ENCODE results near the gene TEAD3.

The TEAD3 gene

GRCh38 chr6:35480176-35480575 lies 16.7 kb downstream of the TEAD3 start:
- Histone ChIP-seq H3K4me1 (peaks cover 2% of the 10 kb centered on the region), H3K4me3 (ENCODE audit: low read depth, low read length) (no peak overlapping the region), H3K27ac (no peak overlapping the region), H3K36me3 (ENCODE audit: control insufficient read depth, insufficient read depth, low read length) (no peaks in the 10 kb centered on the region), H3K9ac (no peak overlapping the region), H3K9me3 (ENCODE audit: control insufficient read depth, low read length) (no peaks in the 10 kb centered on the region), H3K79me2 (no peaks in the 10 kb centered on the region), H3K27me3 (ENCODE audit: control insufficient read depth, insufficient read depth, low read length) (no peaks in the 10 kb centered on the region), H2AFZ (no peak overlapping the region), H3K4me2 (ENCODE audit: low read length) (no peak overlapping the region)
- TF ChIP-seq CTCF (IDR thresholded peaks at IDR 0.05) = no peak

DNA sequence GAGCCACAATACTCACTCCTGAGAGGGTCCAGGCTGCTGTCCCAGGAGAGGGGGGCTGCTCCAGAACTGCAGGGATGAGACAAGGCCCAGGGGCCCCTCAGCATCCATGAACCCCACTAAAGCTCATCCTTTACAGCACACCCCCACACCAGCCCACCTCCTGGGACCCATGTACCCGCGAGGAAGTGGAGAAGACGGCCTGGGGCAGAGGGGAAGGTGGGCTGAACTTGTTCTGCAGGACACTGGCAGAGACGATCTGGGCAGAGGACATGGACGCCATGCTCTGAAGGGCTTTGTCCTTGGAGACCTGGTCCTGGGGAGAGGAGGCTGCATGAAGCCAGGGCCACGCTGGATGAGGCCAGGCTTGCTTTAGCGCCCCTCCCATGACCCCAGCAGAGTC lies 18.6 kb downstream of the TEAD3 start:
- no peaks in the 10 kb centered on the region for H3K27me3 ChIP-seq (ENCODE audit: control insufficient read depth, insufficient read depth, low read length)
- H3K9ac ChIP-seq = no peak overlapping the region
- H3K4me1 ChIP-seq = no peaks in the 10 kb centered on the region
- no peak overlapping the region for H3K27ac ChIP-seq
- H3K36me3 ChIP-seq (ENCODE audit: control insufficient read depth, insufficient read depth, low read length) = no peaks in the 10 kb centered on the region
- no peak for TF ChIP-seq CTCF (IDR thresholded peaks at IDR 0.05)
- H3K79me2 ChIP-seq = no peaks in the 10 kb centered on the region
- H3K9me3 ChIP-seq (ENCODE audit: control insufficient read depth, low read length) = no peaks in the 10 kb centered on the region
- H2AFZ ChIP-seq = no peak overlapping the region
- no peak overlapping the region for H3K4me2 ChIP-seq (ENCODE audit: low read length)
- H3K4me3 ChIP-seq (ENCODE audit: low read depth, low read length) = no peak overlapping the region

DNA sequence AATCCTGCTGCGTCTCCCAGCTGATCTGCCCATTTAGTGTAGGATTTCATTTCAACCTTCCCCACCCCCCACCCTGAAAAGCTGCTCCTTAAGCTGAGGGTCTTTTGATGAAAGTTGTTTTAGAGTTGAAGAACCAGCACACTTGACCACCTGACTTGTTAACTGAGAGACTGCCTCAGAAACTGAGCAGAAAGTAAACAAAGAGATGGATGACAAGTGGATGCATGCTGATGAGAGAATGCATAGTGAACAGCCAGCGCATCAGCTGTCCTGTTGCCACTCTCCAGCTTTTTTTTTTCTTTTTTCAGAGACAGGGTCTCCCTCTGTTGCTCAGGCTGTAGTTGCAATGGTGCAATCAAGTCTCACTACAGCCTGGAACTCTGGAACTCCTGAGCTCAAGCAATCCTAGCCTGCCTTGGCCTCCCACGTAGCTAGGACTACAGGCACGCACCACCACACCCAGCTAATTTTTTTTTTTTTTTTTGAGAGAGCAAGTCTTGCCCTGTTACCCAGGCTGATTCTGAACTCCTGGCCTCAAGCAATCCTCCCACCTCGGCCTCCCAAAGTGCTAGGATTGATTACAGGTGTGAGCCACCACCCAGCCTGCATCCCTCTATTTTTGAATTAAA lies 19.2 kb downstream of the TEAD3 start:
- no peak overlapping the region for H3K9ac ChIP-seq
- no peaks in the 10 kb centered on the region for H3K36me3 ChIP-seq (ENCODE audit: control insufficient read depth, insufficient read depth, low read length)
- H3K4me3 ChIP-seq (ENCODE audit: low read depth, low read length) = no peak overlapping the region
- no peaks in the 10 kb centered on the region for H3K27me3 ChIP-seq (ENCODE audit: control insufficient read depth, insufficient read depth, low read length)
- no peaks in the 10 kb centered on the region for H3K4me1 ChIP-seq
- H3K27ac ChIP-seq = no peak overlapping the region
- no peak overlapping the region for H2AFZ ChIP-seq
- no peak for TF ChIP-seq CTCF (IDR thresholded peaks at IDR 0.05)
- H3K4me2 ChIP-seq (ENCODE audit: low read length) = no peak overlapping the region
- no peaks in the 10 kb centered on the region for H3K9me3 ChIP-seq (ENCODE audit: control insufficient read depth, low read length)
- no peaks in the 10 kb centered on the region for H3K79me2 ChIP-seq

DNA sequence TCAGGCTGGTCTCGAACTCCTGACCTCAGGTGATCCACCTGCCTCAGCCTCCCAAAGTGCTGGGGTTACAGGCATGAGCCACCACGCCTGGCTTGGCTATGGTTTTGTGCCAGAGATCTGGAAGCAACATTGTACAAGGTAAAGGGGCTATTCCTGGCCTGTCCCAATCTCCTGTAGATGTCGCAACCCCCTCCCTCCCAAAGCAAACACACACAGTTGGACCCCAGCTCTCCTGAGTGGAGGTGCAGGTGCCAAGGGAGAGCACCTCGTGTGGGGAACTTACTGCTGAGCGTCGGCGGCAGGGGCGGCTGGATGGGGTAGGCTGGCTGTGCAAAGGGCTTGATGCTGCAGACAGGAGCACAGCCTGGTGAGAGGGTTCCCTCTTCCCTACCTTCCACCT lies 19.9 kb downstream of the TEAD3 start:
- no peak for TF ChIP-seq CTCF (IDR thresholded peaks at IDR 0.05)
- H3K9ac ChIP-seq = no peak overlapping the region

DNA sequence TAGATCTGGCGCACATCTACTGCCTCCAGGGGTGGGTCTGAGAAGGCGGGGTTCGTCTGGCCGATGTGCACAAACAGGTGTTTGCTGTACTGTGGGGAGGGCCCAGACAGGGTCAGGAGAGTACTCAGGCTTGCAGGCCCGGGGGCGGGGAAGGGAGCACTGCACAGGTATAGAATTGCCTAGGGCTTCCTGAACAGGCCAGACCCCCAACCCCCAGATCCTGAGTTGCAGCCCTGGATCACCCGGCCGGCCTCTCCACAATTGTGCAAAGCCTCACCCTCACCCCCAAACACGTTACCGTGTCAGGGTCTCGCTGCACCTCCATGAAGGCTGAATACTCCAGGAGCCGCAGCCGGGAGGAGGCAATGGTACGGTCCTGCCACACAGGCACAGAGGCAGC lies 20.9 kb downstream of the TEAD3 start:
- Histone ChIP-seq H3K36me3 (ENCODE audit: control insufficient read depth, insufficient read depth, low read length) (no peaks in the 10 kb centered on the region), H3K4me1 (no peaks in the 10 kb centered on the region), H3K9ac (no peak overlapping the region), H2AFZ (no peak overlapping the region), H3K27me3 (ENCODE audit: control insufficient read depth, insufficient read depth, low read length) (no peaks in the 10 kb centered on the region), H3K27ac (no peak overlapping the region), H3K4me2 (ENCODE audit: low read length) (no peak overlapping the region), H3K4me3 (ENCODE audit: low read depth, low read length) (no peak overlapping the region), H3K9me3 (ENCODE audit: control insufficient read depth, low read length) (no peaks in the 10 kb centered on the region), H3K79me2 (no peaks in the 10 kb centered on the region)
- no peak for TF ChIP-seq CTCF (IDR thresholded peaks at IDR 0.05)

More for the DNA sequence above, 19.9 kb downstream of the TEAD3 start:
- Histone ChIP-seq H3K4me2 (ENCODE audit: low read length) (no peak overlapping the region), H3K4me1 (no peaks in the 10 kb centered on the region), H3K27ac (no peak overlapping the region), H3K4me3 (ENCODE audit: low read depth, low read length) (no peak overlapping the region), H3K36me3 (ENCODE audit: control insufficient read depth, insufficient read depth, low read length) (no peaks in the 10 kb centered on the region), H3K27me3 (ENCODE audit: control insufficient read depth, insufficient read depth, low read length) (no peaks in the 10 kb centered on the region), H2AFZ (no peak overlapping the region), H3K79me2 (no peaks in the 10 kb centered on the region), H3K9me3 (ENCODE audit: control insufficient read depth, low read length) (no peaks in the 10 kb centered on the region)
